ENCODE data around the gene SIX2.
"Not testable (repeated sequence)": the region's sequence is repeated elsewhere in the genome, so short reads cannot be mapped to it uniquely, and the experiment has no call there.

The SIX2 gene

DNA sequence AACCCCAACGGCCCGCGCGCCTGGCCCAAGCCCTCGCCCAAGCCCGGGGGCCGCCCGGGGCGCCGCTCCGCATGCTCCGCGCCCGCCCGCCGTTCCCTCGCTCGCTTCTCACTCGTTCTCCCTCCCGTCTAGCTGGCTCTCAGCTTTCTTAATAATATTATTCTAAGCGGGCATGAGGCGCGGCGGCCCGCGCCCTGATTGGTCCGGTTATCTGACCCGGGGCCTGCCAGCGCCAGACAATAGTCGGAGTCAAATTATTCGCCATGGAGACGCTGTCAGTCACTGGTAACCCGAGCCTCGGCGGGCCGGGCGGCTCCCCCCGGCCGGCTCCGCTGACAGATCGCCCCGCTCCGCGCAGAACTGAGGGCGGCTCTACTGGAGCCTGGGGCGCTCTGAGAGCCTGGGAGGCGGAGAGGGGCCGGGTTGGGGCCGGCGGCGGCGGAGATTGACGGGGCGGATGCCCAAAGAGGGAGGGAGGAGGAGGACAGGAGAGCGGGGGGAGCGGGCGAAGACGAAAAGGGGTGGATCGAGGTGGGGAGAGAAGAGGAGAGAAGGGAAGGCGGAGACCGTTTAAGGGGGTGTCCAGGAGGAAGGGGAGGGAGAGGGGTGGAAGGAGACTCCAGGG, at the start of gene SIX2:
TSS of gene SIX2 (minus strand) at position 150 of the 625 bp plus-strand sequence. CDS start 342 bp downstream, outside the sequence.
- intact Hi-C loops (cut with DNase I) = no loop called here
- DNase-seq = peak in 1 of 10 donors; percentile 82

DNA sequence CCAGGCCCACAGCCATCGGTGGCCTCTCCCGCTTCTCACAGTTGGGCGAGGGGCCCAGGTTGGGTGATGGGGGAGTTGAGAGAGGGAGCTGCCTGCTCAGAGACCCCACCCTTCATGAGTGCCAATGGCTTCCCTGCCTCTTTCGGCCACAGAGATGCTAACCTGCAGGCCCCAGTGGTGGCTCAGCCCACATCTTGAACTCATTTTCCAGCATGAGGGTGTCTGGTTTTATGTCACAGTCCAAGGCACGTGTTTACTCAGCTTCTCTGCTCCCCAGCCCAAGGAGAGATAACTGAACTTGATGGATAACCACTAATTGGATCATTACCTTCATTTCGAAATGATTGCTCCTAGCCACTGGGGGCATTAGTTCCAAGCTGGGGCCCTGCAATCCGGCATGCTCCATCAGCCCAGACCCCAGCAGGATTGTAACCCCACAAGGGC, 45.9 kb upstream of the SIX2 start:
- intact Hi-C loops (cut with DNase I) = no loop called here
- no peak for DNase-seq

DNA sequence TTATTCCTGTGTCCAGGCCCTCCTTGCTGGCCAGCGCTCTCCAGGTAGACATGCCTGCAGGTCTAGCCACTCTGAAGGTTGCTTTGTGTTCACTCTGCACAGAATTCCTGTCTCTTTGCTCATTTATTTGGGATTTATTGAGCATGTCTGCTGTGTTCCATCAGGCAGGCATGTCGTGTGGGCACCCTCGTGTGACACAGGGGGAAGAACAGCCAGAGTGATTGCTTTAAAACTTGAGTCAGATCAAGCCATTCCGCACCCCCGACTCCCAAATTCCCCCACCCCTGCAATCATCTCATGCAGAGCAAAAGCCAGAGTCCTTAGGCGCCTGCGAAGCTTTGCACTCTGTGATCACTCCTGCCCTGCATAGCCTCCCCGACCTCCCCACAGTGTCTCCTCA, 44.7 kb upstream of the SIX2 start:
- DNase-seq = no peak
- intact Hi-C loops (cut with DNase I) = no loop called here

DNA sequence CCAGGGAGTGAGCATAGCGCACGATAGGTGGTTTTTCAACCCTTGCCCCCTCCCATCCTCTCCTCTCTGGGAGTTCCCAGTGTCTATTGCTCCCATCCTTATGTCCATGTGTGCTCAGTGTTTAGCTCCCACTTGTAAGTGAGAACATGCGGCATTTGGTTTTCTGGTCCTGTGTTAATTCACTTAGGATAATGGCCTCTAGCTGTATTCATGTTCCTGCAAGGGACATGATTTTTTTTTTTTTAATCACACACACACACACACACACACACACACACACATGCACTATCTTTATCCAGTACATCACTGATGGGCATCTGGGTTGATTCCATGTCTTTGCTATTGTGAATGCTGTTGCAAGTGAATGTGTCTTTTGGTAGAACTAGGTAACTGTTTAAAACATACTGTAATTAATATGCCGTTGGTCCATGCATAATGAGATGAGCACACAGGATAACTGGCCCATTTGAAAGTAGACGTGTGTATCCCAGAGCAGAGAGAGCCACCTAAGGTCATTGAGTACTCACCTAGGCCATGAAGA, 43.2 kb upstream of the SIX2 start:
- DNase-seq = no peak
- intact Hi-C loops (cut with DNase I) = no loop called here

DNA sequence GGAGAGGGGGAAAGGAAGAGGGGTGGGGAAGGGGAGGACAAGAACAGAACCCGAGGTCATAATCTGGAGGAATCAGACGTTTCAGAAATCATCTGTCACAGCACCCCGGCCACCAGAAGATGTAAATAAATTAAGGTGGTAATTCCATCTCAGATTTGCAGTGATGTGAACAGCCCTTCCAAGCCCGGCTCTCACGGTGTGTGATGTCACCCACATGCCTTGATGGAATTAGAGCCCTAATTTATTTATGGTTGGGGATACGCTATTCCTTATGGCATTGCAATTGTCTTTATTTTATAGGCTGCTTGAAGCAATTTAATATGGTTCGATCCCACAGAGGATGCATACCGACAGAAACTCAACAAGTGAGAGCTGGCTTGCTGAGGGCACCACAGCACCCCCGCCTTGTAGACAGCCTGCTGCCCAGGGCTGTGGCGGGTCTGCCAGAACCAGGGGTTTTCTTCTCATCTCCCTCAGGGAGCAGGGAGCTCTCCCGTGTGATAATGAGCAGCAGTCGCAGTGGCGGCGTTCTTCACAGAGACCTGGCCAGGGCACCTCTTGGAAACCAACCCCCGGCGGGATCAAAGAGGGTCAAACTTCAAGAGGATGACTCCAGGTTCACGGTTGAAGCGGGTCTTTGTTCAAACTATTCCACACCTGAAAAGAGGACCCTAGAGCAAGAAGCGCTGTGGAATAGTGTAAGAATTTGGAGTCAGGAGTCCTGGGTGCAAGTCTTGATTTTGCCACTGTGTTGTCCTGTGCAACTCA, 40.5 kb upstream of the SIX2 start:
- DNase-seq = no peak
- intact Hi-C loops (cut with DNase I) = no loop called here

DNA sequence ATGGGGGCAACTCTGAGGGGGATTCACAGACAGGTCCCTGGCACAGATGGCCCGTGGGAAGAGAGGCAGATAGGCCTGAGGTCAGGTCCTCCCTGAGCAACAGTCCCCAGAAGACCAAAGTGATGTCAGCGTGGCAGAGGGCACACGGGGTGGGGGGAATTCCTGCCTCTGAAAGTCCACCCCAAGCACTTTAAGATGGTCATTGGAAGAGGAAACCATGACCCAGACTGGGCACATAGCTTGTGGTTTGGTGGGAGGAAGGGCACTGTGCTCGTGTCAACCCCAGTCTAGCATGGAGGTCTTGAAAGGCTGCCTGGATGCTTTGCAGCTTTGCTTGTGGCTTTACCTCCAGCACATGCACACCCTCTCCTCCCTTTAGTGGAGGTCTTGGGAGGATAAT, 38.0 kb upstream of the SIX2 start:
- intact Hi-C loops (cut with DNase I) = no loop called here

DNA sequence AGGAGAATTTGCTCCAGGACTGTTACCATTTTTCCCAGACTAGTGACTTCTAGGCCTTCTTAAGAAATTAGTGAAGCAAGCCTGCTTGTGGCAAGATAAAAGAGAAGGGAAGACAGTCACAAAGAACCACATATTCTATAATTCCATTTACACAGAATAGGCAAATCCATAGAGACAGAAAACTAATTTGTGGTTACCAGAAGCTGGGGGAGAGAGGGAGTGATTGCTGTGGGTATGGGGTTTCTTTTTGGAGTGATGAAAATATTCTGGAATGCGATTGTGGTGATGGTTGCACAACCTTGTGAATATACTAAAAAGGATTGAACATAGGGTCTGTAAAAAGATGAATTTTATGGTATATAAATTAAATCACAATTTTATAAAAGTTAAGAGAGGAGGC, 37.5 kb upstream of the SIX2 start:
- no peak for DNase-seq
- intact Hi-C loops (cut with DNase I) = no loop called here

More for the DNA sequence above, 38.0 kb upstream of the SIX2 start:
- DNase-seq = no peak

DNA sequence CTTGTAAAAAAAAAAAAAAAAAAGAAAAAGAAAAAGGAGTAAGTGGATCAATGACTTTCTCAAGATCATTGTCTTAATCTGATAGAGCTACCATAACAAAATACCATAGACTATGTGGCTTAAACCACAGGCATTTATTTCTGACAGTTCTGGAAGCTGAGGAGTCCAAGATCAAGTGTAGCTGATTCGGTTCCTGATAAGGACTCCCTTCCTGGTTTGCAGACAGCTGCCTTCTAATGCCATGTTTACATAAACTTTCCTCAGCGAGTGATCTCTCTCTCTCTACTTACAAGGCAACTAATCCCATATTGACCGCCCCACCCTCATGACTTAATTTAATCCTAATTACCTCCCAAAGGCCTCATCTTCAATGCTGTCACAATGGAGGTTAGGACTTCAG, 36.5 kb upstream of the SIX2 start:
- DNase-seq = no peak
- intact Hi-C loops (cut with DNase I) = no loop called here

DNA sequence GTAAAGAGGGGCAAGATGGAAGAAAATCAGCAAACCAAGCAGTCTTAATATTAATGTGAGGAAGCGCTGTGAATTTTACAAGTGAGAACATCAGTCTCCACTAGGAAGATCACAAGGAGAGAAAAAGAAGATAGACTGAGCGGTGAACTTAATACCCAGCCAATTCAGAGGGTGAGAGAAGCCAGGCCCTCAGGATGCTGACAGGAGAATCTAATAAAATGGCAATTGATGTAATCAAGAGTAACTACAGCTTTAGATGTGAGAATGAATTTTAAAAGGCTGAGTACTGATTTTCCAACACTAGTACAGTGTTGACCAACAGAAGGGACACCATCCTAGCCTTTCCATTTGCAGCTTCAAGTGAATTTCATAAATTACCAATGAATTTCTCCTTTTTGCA, 35.7 kb upstream of the SIX2 start:
- intact Hi-C loops (cut with DNase I) = no loop called here

DNA sequence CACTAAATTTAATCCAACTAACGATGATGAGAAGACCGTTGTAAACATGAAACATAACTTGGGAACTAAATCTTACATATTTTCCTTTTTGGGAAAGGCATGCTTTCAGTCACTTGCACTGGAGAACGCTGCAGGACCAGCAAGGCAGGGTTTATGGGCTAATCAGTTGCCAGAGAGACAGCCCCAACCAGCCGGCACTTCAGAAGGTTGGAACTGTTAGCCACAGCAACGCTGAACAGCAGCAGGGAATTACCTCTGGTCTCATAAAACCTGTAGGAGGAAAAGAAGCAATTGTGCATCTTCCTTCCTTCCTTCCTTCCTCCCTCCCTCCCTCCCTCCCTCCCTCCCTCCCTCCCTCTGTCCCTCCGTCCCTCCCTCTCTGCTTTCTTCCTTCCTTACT, 33.9 kb upstream of the SIX2 start:
- intact Hi-C loops (cut with DNase I) = no loop called here
- DNase-seq = no peak

More for the DNA sequence above, 35.7 kb upstream of the SIX2 start:
- DNase-seq = no peak

DNA sequence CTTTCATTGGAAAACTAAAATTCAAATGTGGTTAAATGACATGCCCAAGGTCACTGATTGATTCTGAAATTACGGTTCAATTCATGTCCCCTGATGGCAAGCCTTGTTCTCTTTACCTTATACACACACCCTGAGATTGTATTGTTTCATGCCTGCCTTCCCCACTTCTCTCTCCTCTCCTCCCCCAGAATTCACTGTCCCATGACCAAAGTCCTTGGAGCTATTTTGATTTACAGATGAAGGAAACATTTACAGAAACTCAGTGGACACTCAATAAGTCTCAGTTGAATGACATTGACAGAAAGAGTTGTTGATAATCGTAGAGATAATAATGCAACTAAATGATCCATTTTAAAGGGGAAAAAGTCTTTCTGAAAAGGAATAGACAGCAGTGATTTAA, 33.1 kb upstream of the SIX2 start:
- DNase-seq = no peak
- intact Hi-C loops (cut with DNase I) = no loop called here

DNA sequence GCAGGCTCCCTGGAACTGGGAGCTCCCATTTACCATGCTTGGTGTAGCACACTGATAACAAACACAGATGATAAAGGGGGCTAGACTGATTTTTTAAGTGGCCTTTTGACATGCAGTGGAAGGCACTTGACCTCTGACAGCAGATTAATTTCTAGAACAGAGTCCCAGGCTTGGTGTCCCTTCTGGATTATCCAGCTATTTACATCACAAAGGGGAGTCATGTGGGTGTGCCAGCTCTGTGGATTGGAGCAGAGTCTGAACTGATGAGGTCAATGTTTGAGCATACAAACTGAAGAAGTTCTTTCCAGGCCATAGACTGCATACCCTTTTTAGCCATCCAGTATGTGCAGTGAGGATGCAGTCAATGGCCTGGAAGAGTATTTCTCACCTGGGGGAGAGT, 31.5 kb upstream of the SIX2 start:
- no peak for DNase-seq
- intact Hi-C loops (cut with DNase I) = no loop called here

DNA sequence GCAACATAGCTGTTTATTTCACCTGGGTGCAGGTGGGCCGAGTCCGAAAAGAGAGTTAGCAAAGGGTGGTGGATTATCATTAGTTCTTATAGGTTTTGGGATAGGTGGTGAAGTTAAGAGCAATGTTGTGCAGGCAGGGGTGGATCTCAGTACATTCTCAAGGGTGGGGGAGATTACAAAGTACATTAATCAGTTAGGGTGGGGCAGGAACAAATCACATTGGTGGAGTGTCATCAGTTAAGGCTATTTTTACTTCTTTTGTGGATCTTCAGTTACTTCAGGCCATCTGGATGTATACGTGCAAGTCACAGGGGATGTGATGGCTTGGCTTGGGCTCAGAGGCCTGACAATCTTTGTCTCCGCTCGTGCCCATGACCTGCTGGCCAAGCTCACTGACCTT, 30.6 kb upstream of the SIX2 start:
- DNase-seq; intact Hi-C loops (cut with DNase I): not testable (repeated sequence)

DNA sequence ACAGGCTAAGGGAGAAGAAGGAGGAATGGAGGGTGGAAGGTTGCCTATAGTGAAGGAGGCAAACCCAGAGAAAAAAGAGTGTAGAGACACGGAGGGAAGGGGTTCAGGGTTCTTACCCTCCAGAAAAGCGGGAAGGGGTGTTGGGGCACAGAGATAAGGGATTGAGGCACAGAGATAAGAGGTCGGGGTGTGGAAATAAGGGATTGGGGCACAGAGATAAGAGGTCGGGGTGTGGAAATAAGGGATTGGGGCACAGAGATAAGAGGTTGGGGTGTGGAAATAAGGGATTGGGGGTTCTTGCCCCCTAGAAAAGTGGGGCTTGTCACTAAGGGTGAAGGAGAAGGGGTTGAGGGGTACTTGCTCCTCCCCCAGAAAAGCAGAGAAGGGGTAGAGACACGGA, 29.6 kb upstream of the SIX2 start:
- DNase-seq; intact Hi-C loops (cut with DNase I): not testable (repeated sequence)

DNA sequence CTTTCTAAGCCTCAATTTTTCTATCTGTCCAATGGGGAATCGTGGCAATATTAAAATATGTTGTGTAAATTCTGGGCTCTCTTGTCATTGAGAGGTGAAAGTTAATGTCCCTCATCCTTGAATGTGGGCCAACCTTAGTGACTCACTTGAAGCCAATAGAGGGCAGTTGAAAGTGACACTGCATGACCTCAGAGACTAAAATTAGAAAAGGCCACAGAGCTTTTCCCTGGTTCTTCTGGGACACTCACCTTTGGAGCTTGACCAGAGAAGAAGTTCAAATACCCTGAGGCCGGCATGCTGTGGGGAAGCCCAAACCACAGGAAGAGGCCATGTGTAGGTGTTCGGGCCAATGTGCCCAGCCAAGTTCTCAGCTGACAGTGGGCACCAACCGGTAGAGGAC, 24.1 kb upstream of the SIX2 start:
- DNase-seq = no peak
- intact Hi-C loops (cut with DNase I) = no loop called here

DNA sequence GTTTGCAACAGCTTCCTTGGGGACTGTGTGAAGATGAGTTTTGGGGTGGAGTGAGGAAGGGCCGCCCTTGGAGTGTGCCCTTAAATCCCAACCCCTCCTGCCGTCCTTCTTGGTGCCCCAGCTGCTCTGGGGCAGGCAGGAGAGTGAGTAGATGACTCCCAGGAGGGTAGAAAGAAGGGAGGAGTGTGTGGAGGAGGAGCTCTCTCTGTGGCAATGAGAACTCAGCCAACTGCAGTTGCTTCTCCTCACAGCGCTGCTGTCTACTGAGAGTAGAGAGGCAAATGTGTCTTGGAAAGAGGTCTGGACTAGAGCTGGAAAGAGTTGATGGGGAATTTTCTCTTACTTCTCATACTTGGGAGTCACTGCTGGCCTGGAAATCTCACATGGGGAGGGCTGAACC, 21.8 kb upstream of the SIX2 start:
- DNase-seq = no peak
- intact Hi-C loops (cut with DNase I) = no loop called here

DNA sequence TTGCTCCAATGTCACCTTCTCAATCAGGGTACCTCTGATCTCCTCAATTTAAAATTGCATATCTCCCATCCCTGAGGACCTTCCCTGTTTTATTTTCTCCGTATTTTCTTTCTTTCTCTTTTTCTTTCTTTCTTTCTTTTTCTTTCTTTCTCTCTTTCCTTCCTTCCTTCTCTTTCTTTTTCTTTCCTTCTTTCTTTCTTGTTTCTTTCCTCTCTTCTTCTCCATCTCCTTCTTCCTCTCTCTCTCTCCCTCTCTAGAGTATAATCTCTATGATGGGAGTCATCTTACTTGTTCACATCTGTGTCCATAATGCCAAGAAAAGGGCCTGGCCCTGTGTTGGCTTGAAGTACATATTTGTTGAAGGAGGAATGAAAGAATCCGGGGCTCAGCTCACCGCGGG, 21.3 kb upstream of the SIX2 start:
- intact Hi-C loops (cut with DNase I) = no loop called here
- DNase-seq = no peak

DNA sequence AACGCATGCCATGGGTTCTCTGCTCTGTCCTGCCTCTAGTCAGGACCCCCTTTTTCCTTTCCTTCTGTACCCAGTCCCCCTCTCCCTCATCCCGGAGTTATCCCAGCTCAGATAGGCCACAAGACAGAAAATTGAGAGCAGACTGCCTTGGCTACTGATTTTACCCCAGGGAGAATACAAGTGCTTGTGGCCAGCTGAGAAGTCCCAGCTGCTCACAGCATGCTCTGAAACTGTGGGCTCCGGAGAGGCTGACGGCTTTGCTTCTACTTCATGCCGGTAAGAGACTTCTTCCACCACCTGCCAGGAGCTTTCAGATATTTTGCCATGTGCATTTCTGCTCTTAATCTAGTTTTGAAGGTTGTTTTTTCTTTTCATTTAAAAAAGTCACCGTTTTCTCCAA, 20.0 kb upstream of the SIX2 start:
- no peak for DNase-seq
- intact Hi-C loops (cut with DNase I) = no loop called here

DNA sequence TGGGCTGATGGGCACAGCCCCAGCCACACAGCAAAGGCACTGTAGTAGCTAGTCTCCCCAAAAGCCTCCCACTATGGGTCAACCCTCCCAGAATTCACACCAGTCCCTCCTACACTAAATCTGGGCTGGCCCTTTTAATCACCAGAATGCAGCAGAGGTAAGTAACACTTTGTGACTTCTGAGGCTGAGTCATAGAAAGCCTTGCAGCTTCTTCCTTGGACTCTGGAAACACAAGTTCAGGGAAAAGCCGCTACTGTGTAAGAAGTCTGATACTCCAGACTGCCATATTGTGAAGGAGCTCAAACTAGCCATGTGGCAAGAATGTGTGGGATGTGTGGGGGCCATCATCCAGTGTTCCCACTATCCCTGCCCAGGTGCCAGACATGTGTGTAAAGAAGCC, 19.0 kb upstream of the SIX2 start:
- intact Hi-C loops (cut with DNase I) = no loop called here
- no peak for DNase-seq

DNA sequence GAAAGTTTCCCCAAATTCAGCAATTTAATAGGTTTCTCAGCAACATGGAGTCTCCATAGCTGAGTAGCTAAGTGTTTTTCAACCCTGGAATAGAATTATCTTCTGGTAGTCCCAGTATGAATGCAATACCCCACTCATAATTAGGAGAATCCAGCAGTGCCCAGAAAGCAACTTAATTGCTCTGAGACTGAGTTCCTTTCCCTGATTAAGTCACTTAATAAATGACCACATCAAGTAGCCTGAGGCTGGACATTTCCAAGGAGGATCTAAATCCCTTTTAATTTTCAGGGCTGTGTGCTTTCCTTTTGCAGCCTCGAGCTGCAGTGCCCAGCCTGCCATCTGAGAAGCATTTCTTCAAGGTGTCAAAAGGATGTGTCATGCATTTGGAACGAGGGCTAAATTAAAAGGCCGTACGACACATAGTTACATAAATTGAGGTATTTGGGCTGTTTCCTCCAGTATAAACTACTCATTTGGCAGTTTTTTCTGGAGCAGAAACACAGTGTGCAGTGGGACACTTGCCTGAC, 17.7 kb upstream of the SIX2 start:
- intact Hi-C loops (cut with DNase I) = no loop called here
- no peak for DNase-seq

DNA sequence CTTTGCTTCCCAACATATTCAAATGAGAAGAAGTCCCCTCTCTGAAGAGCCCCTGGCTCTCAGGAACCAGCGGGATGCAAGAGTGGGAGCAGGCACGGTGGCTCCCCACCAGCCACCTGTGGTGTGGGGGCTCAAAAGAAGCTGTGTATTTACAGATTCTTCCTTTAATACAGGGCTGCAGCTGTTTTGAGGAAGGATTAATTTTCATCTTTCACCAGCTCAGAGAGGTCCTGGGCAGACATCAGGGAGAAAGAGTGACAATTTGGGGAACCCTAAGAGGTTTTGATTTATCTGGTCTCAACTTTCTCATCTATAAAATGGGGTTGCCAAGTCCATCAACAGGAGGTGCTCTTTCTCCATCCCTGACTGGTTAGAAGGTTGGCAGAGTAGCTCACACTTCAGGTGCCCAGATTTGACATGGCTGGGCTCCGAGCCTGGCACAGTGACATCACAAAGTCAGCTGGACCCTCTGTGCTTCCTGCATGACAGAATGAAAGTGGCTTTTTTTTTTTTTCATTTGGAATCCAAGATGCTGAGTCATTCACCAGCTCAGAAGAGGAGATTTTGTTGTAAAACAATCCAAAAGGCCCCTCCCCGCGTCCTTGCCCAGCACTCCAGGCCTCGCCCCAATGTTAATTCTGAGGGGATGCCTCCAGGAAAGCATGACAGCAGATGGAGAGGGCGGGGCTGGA, 15.5 kb upstream of the SIX2 start:
- intact Hi-C loops (cut with DNase I) = no loop called here
- no peak for DNase-seq
